K562 (cell line): ENCODE measurements around the gene FARSB. TPM values are rescaled to one million over a fixed set of nuclear protein-coding genes. Genes with fewer than 3 reads are reported as not detected.
A peak's percentile ranks its signal among the peaks of the same experiment; 100 is the strongest.

Source experiments
- ATAC-seq: fragments of 200-7000 bp; cut with Tn5 transposase; 3 replicates; pipeline ENCODE4 v1.9.1; 2020; ENCODE audit warnings: moderate library complexity
- BruUV-seq: library from RNA; stranded (reverse); fragments of 400-500 nt; replicated peaks from 2 replicates; lab custom pipeline; 2021; lab: Mats Ljungman, UMichigan
- CTCF ChIA-PET: fragments of 300-600 bp; formaldehyde crosslinking; extraction: SDS; loops from one replicate; lab custom pipeline; 2021; ENCODE audit warnings: low intra/inter-chr PET ratio; lab: Yijun Ruan, JAX
- POLR2A ChIA-PET: fragments of 300-600, 350-650 bp; sonication (Branson Sonifier 250); formaldehyde crosslinking; extraction: SDS; loops from one replicate; lab custom pipeline; 2021; ENCODE audit warnings: antibody characterized with exemption, inconsistent platforms; lab: Yijun Ruan, JAX
- DNase-seq, 4 experiments: peaks; one replicate each; pipeline versions ENCODE4 v3.0.0 to v3.0.0-alpha.2; 2011 to 2018; ENCODE audit warnings: low spot score in 3 of 4, mixed read lengths in 3 of 4; ENCODE audit errors: extremely low read depth in 1 of 4
- FAIRE-seq: peaks from 2 replicates; lab custom pipeline; 2011; peaks lifted over from hg19 to GRCh38; lab: Jason Lieb, UNC
- H2AFZ ChIP-seq: 2 replicates; pipeline ENCODE4 v1.6.0; 2011; ENCODE audit warnings: low read depth, low read length, control low read depth, inconsistent platforms
- H3K27ac ChIP-seq: fragments of 200-600 bp; 3 replicates; pipeline ENCODE4 v1.8.0; 2011; ENCODE audit warnings: low read depth, mild to moderate bottlenecking, control low read depth, inconsistent platforms, low read length, moderate library complexity, mixed read lengths; ENCODE audit errors: extremely low read depth
- H3K27me3 ChIP-seq, 2 experiments: fragments of 300-600 bp in 1 of 2; 2 replicates in 1 of 2; 3 replicates in 1 of 2; pipeline versions ENCODE4 v1.6.0 to v1.8.0; 2011; ENCODE audit warnings: inconsistent platforms in 2 of 2, low read length in 2 of 2, mild to moderate bottlenecking in 1 of 2, mixed read lengths in 1 of 2, moderate library complexity in 1 of 2; ENCODE audit not compliant: control insufficient read depth in 2 of 2, insufficient read depth in 2 of 2
- H3K36me3 ChIP-seq: fragments of 300-600 bp; 3 replicates; pipeline ENCODE4 v1.8.0; 2011; ENCODE audit warnings: mild to moderate bottlenecking, low read length, inconsistent platforms; ENCODE audit not compliant: control insufficient read depth, insufficient read depth
- H3K4me1 ChIP-seq, 2 experiments: fragments of 200-600 bp in 1 of 2; replicated peaks in 1 of 2; 2 replicates in 1 of 2; 3 replicates in 1 of 2; pipeline versions ENCODE4 v1.5.1 to v1.8.0; 2011; ENCODE audit warnings: inconsistent platforms in 2 of 2, low read length in 2 of 2, mild to moderate bottlenecking in 1 of 2, mixed read lengths in 1 of 2, moderate library complexity in 1 of 2; ENCODE audit not compliant: control insufficient read depth in 2 of 2, insufficient read depth in 2 of 2
- H3K4me2 ChIP-seq: 2 replicates; pipeline ENCODE4 v1.6.1; 2011; ENCODE audit warnings: low read length, control low read depth, inconsistent platforms, mixed read lengths; ENCODE audit not compliant: insufficient read depth
- H3K4me3 ChIP-seq: fragments of 200-600 bp; sonication (generic), shearing (Covaris generic); 2 replicates; pipeline ENCODE4 v1.5.1; 2016; ENCODE audit warnings: control low read depth, inconsistent platforms
- H3K79me2 ChIP-seq: fragments of 200-600 bp; 3 replicates; pipeline ENCODE4 v1.8.0; 2011; ENCODE audit warnings: low read length, inconsistent platforms; ENCODE audit not compliant: control insufficient read depth, insufficient read depth
- H3K9ac ChIP-seq, 2 experiments: 2 replicates each; pipeline versions ENCODE4 v1.6.0 to v1.6.1; 2011; ENCODE audit warnings: low read depth in 2 of 2, low read length in 2 of 2, control low read depth in 1 of 2, inconsistent platforms in 1 of 2, mild to moderate bottlenecking in 1 of 2, mixed read lengths in 1 of 2; ENCODE audit not compliant: insufficient read depth in 1 of 2
- H3K9me1 ChIP-seq: one replicate; pipeline ENCODE4 v1.6.0; 2011; ENCODE audit warnings: inconsistent platforms, mild to moderate bottlenecking, low read length, moderate library complexity; ENCODE audit not compliant: control insufficient read depth, insufficient read depth
- H3K9me3 ChIP-seq: replicated peaks from 2 replicates; pipeline ENCODE4 v1.5.1; 2011; ENCODE audit warnings: low read depth, low read length, inconsistent platforms; ENCODE audit not compliant: control insufficient read depth, insufficient read depth
- H4K20me1 ChIP-seq: replicated peaks from 2 replicates; pipeline ENCODE4 v1.6.1; 2011; ENCODE audit warnings: low read length, inconsistent platforms, mixed read lengths; ENCODE audit not compliant: control insufficient read depth, insufficient read depth
- CCAR2 ChIP-seq: fragments of 200-400 bp; formaldehyde crosslinking; IDR thresholded peaks from 2 replicates; pipeline ENCODE4 v1.6.1; 2017; ENCODE audit warnings: mild to moderate bottlenecking, low read depth, low read length
- NELFE ChIP-seq: IDR thresholded peaks from 2 replicates; pipeline ENCODE4 v1.6.1; 2011; ENCODE audit warnings: mild to moderate bottlenecking; ENCODE audit not compliant: insufficient read depth, insufficient read length
- NFYB ChIP-seq: IDR thresholded peaks from 2 replicates; pipeline ENCODE4 v1.6.1; 2011; ENCODE audit warnings: mild to moderate bottlenecking, moderate library complexity; ENCODE audit not compliant: insufficient read length; ENCODE audit errors: extremely low read depth
- PHB ChIP-seq: fragments of 250-450 bp; sonication (Bioruptor Pico); IDR thresholded peaks from 2 replicates; pipeline ENCODE4 v1.5.0; 2021
- SIN3A ChIP-seq, 2 experiments: fragments of 150-350 bp in 1 of 2; IDR thresholded peaks; 2 replicates each; pipeline ENCODE4 v1.6.1; 2011 to 2016; ENCODE audit warnings: borderline replicate concordance in 2 of 2, low read depth in 2 of 2, low read length in 2 of 2, mild to moderate bottlenecking in 2 of 2, moderate library complexity in 2 of 2; ENCODE audit not compliant: control insufficient read depth in 1 of 2
- SNIP1 ChIP-seq: fragments of 450-650 bp; IDR thresholded peaks from 2 replicates; pipeline ENCODE4 v1.7.1; 2017; ENCODE audit warnings: low read depth, mild to moderate bottlenecking
- TFE3 ChIP-seq: fragments of 450-650 bp; formaldehyde crosslinking; IDR thresholded peaks from 2 replicates; pipeline ENCODE4 v1.4.0; 2020; ENCODE audit warnings: mild to moderate bottlenecking, mixed read lengths
- ZFP30 ChIP-seq: fragments of 250-450 bp; sonication (Bioruptor Pico); IDR thresholded peaks from 2 replicates; pipeline ENCODE4 v1.8.0; 2022; ENCODE audit warnings: moderate library complexity, mild to moderate bottlenecking, inconsistent platforms, borderline replicate concordance
- ZNF274 ChIP-seq: IDR thresholded peaks from 2 replicates; pipeline ENCODE4 v1.6.1; 2011; ENCODE audit warnings: low read depth, mild to moderate bottlenecking, low read length, moderate library complexity, borderline replicate concordance
- WGBS: fragments of 100-300 bp; shearing (Covaris generic); methylation state at CpG from one replicate; pipeline ENCODE4 v1.1.6; 2016; ENCODE audit warnings: low coverage, mixed read lengths; ENCODE audit not compliant: insufficient coverage; ENCODE audit errors: missing lambda C conversion rate; 5-methylcytosine and 5-hydroxymethylcytosine counted together
- in situ Hi-C: fragments of 300-500 bp; cut with MboI; formaldehyde crosslinking; loops from 4 replicates; pipeline ENCODE4 v1.15.0; 2018; ENCODE audit warnings: inconsistent platforms, mixed read lengths
- intact Hi-C: fragments of 100-400 bp; cut with micrococcal nuclease; formaldehyde crosslinking; loops from 2 replicates; pipeline ENCODE4 v1.14.2; 2022
- polyA plus RNA-seq, 8 experiments: library from polyadenylated mRNA; depleted of rRNA in 4 of 8; stranded (reverse) in 5 of 8; unstranded in 3 of 8; fragments of >200 nt; fragmentation: Nextera tagmentation in 2 of 8; fragmentation: Illumina TruSeq in 1 of 8; extraction: Ambion mirVana in 2 of 8; extraction: Trizol in 1 of 8; gene quantifications; 2 replicates each; pipeline versions ENCODE4 v1.2.1 to v1.2.3, GENCODE V29; 2011 to 2014; ENCODE audit warnings: inconsistent platforms in 1 of 8, missing spikeins in 1 of 8
- total RNA-seq, 7 experiments: library from RNA; depleted of rRNA in 6 of 7; stranded (reverse); fragments of >200 nt in 6 of 7; fragmentation: Illumina TruSeq in 2 of 7; extraction: Trizol in 2 of 7; gene quantifications; 2 replicates each; pipeline versions ENCODE4 v1.2.1 to v1.2.3, GENCODE V29; 2011 to 2021; ENCODE audit warnings: low replicate concordance in 1 of 7

Gene FARSB
- total and polyA plus RNA-seq, 9 of the 15 experiments (the other 6 are each of a cell fraction or from before 2014, with no cell fraction given), result 26.6 to 171 (median 55.7) TPM

- H2AFZ ChIP-seq, result no peak overlapping the region
- DNase-seq (peak in 2 of 4 experiments; percentile 16 to 17), FAIRE-seq (no peak), ATAC-seq (no peak)
- WGBS, result 75% methylated on average over 6 of the region's 7 CpGs
- no peak overlapping the region for H3K4me3 ChIP-seq
- no peak overlapping the region for H3K4me2 ChIP-seq
- POLR2A ChIA-PET, result no interaction called here
- H3K9me1 ChIP-seq, result no peaks in the 10 kb centered on the region
- H3K79me2 ChIP-seq, result peaks cover 3% of the 10 kb centered on the region; the same call in 2 of the 3 replicates
- CTCF ChIA-PET, result no interaction called here
- H3K27me3 ChIP-seq, result no peaks in the 10 kb centered on the region
- no peak overlapping the region for H3K27ac ChIP-seq
- peaks cover 0 to 10% of the 10 kb centered on the region in 2 experiments; a peak in 3 of 5 replicates for H3K4me1 ChIP-seq
- no peak for TF ChIP-seq SNIP1
- TF ChIP-seq SIN3A (IDR thresholded peaks at IDR 0.05; ENCODE audit: borderline replicate concordance in 2 of 2, control insufficient read depth in 1 of 2, low read depth in 2 of 2, low read length in 2 of 2), result no peak
- no peak for TF ChIP-seq ZNF274
- no peak for TF ChIP-seq TFE3 (CRISPR knock-in tag)
- TF ChIP-seq CCAR2, result no peak
- TF ChIP-seq PHB (CRISPR knock-in tag), result no peak
- TF ChIP-seq ZFP30 (CRISPR knock-in tag), result no peak
- TF ChIP-seq NELFE, result no peak
- no peak for TF ChIP-seq NFYB
- H3K9ac ChIP-seq, result no peak overlapping the region
- BruUV-seq, result no TSS peak
- no peaks in the 10 kb centered on the region for H4K20me1 ChIP-seq
- intact Hi-C loops (no loop called here), in situ Hi-C loops (no loop called here)
- peaks cover 60% of the 10 kb centered on the region; the same call in 2 of the 3 replicates for H3K36me3 ChIP-seq
- no peaks in the 10 kb centered on the region for H3K9me3 ChIP-seq
Observed at GRCh38 chr2:222576171-222577081, 79.5 kb downstream of the FARSB start.
